Stomach (tissue), 9 donors: ENCODE results near the gene SLC13A5. TPM values are rescaled to one million over a fixed set of nuclear protein-coding genes. Genes with fewer than 3 reads are reported as not detected.

Experiments
- DNase-seq, 2 donors: peaks; one replicate each; pipeline versions ENCODE4 v3.0.0 to v3.0.0-alpha.2; 2013 to 2019
- H3K27ac ChIP-seq, 5 donors: fragments of 200-600 bp in 4 of 5; sonication (generic) in 4 of 5; one replicate each; pipeline ENCODE4 v1.5.1; 2013 to 2019; ENCODE audit warnings: mild to moderate bottlenecking in 1 of 5, moderate library complexity in 1 of 5
- H3K27me3 ChIP-seq, 3 donors: fragments of 200-600 bp; sonication (generic); one replicate each; pipeline ENCODE4 v1.5.1; 2017 to 2019; ENCODE audit warnings: mixed run types in 1 of 3
- H3K36me3 ChIP-seq, 4 donors: fragments of 200-600 bp; sonication (generic); 1 replicate in 3 of 4; 2 replicates in 1 of 4; pipeline ENCODE4 v1.5.1; 2016 to 2019
- H3K4me1 ChIP-seq, 4 donors: fragments of 200-600 bp; sonication (generic); one replicate each; pipeline ENCODE4 v1.5.1; 2016 to 2019
- H3K4me3 ChIP-seq, 4 donors: fragments of 200-600 bp; sonication (generic) in 3 of 4; one replicate each; pipeline ENCODE4 v1.5.1; 2016 to 2019; ENCODE audit warnings: mild to moderate bottlenecking in 1 of 4
- H3K9me3 ChIP-seq, 4 donors: fragments of 200-600 bp; sonication (generic); one replicate each; pipeline ENCODE4 v1.5.1; 2016 to 2019
- CTCF ChIP-seq, 7 experiments: fragments of 450-650 bp in 4 of 7; fragments of 200-600 bp in 3 of 7; sonication (generic) in 3 of 7; IDR thresholded peaks; one replicate each; pipeline ENCODE4 v1.5.1; 2016 to 2019; ENCODE audit warnings: antibody characterized with exemption in 7 of 7, control low read depth in 2 of 7, mild to moderate bottlenecking in 1 of 7
- EP300 ChIP-seq: sonication (generic); formaldehyde crosslinking; IDR thresholded peaks from one replicate; pipeline ENCODE4 v1.6.1; 2017; ENCODE audit warnings: antibody characterized with exemption
- POLR2A ChIP-seq, 4 donors: fragments of 450-650 bp; IDR thresholded peaks; one replicate each; pipeline ENCODE4 v1.6.1; 2016; ENCODE audit warnings: antibody characterized with exemption in 4 of 4, control low read depth in 2 of 4, mild to moderate bottlenecking in 1 of 4, moderate library complexity in 1 of 4
- POLR2AphosphoS5 ChIP-seq, 3 donors: sonication (generic); formaldehyde crosslinking; IDR thresholded peaks; one replicate each; pipeline ENCODE4 v1.6.1; 2016; ENCODE audit warnings: antibody characterized with exemption in 3 of 3
- WGBS, 5 donors: extraction: QIAGEN DNeasy Blood & Tissue Kit in 3 of 5; methylation state at CpG; one replicate each; pipeline versions ENCODE4 v1.1.5 to v1.1.7; 2013 to 2018; 5-methylcytosine and 5-hydroxymethylcytosine counted together
- intact Hi-C: fragments of 100-400 bp; cut with DNase I; formaldehyde crosslinking; loops from one replicate; pipeline ENCODE4 v1.15.1; 2023; ENCODE audit warnings: low total_unique reads
- polyA plus RNA-seq, 3 donors: library from polyadenylated mRNA; stranded (reverse); fragments of 200-250 nt; gene quantifications; one replicate each; pipeline ENCODE4 v1.2.3, GENCODE V29; 2013
- total RNA-seq, 5 donors: library from RNA; depleted of rRNA; stranded (reverse); fragments of >200 nt; gene quantifications; one replicate each; pipeline versions ENCODE4 v1.1.0 to v1.2.3, GENCODE V29; 2014 to 2016
- donor health status: healthy with polysubstance abuse.
- donor health status: Bipolar disorder and iron deficiency.
- donor health status: healthy.

The SLC13A5 gene
- total and polyA plus RNA-seq, 8 donors = 3.1 TPM; not detected in 7

GRCh38 chr17:6643451-6644125, 69.6 kb downstream of the SLC13A5 start:
- H3K27me3 ChIP-seq = no peaks in the 10 kb centered on the region
- no peak for DNase-seq
- no peaks in the 10 kb centered on the region for H3K9me3 ChIP-seq
- intact Hi-C loops = no loop called here
- no peak overlapping the region for H3K27ac ChIP-seq
- TF ChIP-seq CTCF (IDR thresholded peaks at IDR 0.05) = no peak
- TF ChIP-seq POLR2AphosphoS5 (IDR thresholded peaks at IDR 0.05) = no peak
- TF ChIP-seq EP300 = no peak
- WGBS, 5 donors = 56 to 80% (median 77%) methylated on average over 5 of the region's 5 CpGs
- no peak overlapping the region for H3K4me3 ChIP-seq
- H3K4me1 ChIP-seq = peaks cover 21 to 59% (median 49%) of the 10 kb centered on the region in 4 donors
- peaks cover 13 to 60% (median 56%) of the 10 kb centered on the region in 4 donors for H3K36me3 ChIP-seq

GRCh38 chr17:6642592-6642991, 70.6 kb downstream of the SLC13A5 start:
- intact Hi-C loops = no loop called here
- DNase-seq = no peak
- 43 to 61% (median 54%) methylated on average over 2 of the region's 2 CpGs for WGBS, 5 donors
- peaks cover 25 to 61% (median 53%) of the 10 kb centered on the region in 4 donors for H3K4me1 ChIP-seq
- H3K27ac ChIP-seq = peak overlapping the region in 2 of 5 donors; percentile 85
- H3K27me3 ChIP-seq = no peaks in the 10 kb centered on the region
- H3K4me3 ChIP-seq = peak overlapping the region in 1 of 4 donors; percentile 92
- H3K36me3 ChIP-seq = peaks cover 13 to 50% (median 47%) of the 10 kb centered on the region in 4 donors
- TF ChIP-seq CTCF (IDR thresholded peaks at IDR 0.05) = no peak
- no peaks in the 10 kb centered on the region for H3K9me3 ChIP-seq

GRCh38 chr17:6641247-6641863, 71.8 kb downstream of the SLC13A5 start:
- TF ChIP-seq EP300 = no peak
- no peak for TF ChIP-seq POLR2A (IDR thresholded peaks at IDR 0.05)
- TF ChIP-seq CTCF (IDR thresholded peaks at IDR 0.05) = no peak
- peak in 1 of 3 donors; percentile 30 for TF ChIP-seq POLR2AphosphoS5 (IDR thresholded peaks at IDR 0.05)
- peak overlapping the region; percentile 80 to 90 (median 85) for H3K27ac ChIP-seq
- H3K4me3 ChIP-seq = peak overlapping the region; percentile 68 to 92 (median 86)
- DNase-seq = peak in 1 of 2 donors; percentile 85
- H3K4me1 ChIP-seq = peaks cover 25 to 56% (median 47%) of the 10 kb centered on the region in 4 donors
- H3K27me3 ChIP-seq = no peaks in the 10 kb centered on the region
- 1 to 4% (median 2%) methylated on average over 20 of the region's 20 CpGs for WGBS, 5 donors
- H3K9me3 ChIP-seq = no peaks in the 10 kb centered on the region
- H3K36me3 ChIP-seq = peaks cover 10 to 38% (median 35%) of the 10 kb centered on the region in 4 donors
- intact Hi-C loops = no loop called here

- intact Hi-C loops = no loop called here
- no peaks in the 10 kb centered on the region for H3K27me3 ChIP-seq
- DNase-seq = peak; percentile 93 to 97
- peak within 1 kb of the TSS; percentile 80 to 90 (median 85) for H3K27ac ChIP-seq
- peak within 1 kb of the TSS; percentile 68 to 92 (median 86) for H3K4me3 ChIP-seq
- no peaks in the 10 kb centered on the region for H3K9me3 ChIP-seq
- 0 to 2% (median 0%) methylated on average over 13 to 52 of the region's 52 CpGs for WGBS, 5 donors
- TF ChIP-seq CTCF (IDR thresholded peaks at IDR 0.05) = no peak
- TF ChIP-seq EP300 = no peak
- TF ChIP-seq POLR2A (IDR thresholded peaks at IDR 0.05) = peak in 1 of 4 donors; percentile 84
- TF ChIP-seq POLR2AphosphoS5 (IDR thresholded peaks at IDR 0.05) = peak; percentile 61 to 99 (median 98)
- H3K36me3 ChIP-seq = peaks cover 10 to 33% (median 28%) of the 10 kb centered on the region in 4 donors
- H3K4me1 ChIP-seq = peaks cover 25 to 61% (median 47%) of the 10 kb centered on the region in 4 donors
Measured at GRCh38 chr17:6640536-6641246, 72.5 kb downstream of the SLC13A5 start, which contains the start of the genes KIAA0753 and TXNDC17. TSS of gene KIAA0753 (minus strand) at chr17:6640711. CDS start at chr17:6635103, 5,608 bp downstream. TSS of gene TXNDC17 (plus strand) at chr17:6641060. CDS start at chr17:6641083, 23 bp downstream.
